ENCODE measurements around the gene FAM9A. TPM values are rescaled to one million over a fixed set of nuclear protein-coding genes. Genes with fewer than 3 reads are reported as not detected.
A peak's percentile ranks its signal among the peaks of the same experiment; 100 is the strongest.

Gene FAM9A
- under 1 TPM in 2 of 5 donors, not detected in 3; 0.24 to 0.57 TPM for polyA plus RNA-seq (ENCODE audit: insufficient read depth in 1 of 5, insufficient read length in 5 of 5, low replicate concordance in 1 of 5)
- long read RNA-seq, donor 1: 0 reads
- long read RNA-seq, donor 2: 0 reads
- long read RNA-seq, donor 3: 0 reads
- long read RNA-seq, donor 4: 0 reads
- long read RNA-seq, donor 5: 0 reads
- long read RNA-seq, donor 6: 0 reads
- long read RNA-seq, donor 7: 0 reads
- long read RNA-seq, donor 8: 0 reads

DNA sequence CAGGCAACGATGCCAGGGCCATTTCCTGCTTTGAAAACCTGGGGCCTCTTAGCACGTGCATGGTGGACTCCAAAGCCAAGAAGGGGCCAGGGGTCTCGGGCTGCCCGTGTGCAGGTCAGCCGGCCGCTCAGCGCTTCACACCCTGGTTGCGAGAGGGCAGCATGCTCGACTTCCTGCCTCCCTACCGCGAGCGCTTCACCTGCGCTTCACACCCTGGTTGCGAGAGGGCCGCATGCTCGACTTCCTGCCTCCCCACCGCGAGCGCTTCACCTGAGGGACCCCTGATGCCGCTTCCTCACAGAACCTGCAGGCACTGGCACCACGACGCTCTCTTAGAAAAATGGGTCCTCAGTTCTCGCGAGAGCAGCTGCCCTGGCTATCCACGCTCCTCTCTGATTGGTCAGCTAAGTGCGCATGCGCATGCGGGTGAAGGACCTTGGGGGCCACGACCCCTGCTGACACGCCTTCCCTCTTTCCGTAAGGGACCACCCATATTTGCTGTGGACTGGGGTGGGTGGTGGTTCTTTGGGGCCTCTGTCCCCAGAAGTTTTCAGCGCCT, at the start of gene FAM9A:
Gene FAM9A, minus strand, starts transcription at position 343 of the 559 bp plus-strand sequence. CDS start 1,212 bp downstream, outside the sequence.
- DNase-seq: no peak

GRCh38 chrX:8850478-8850877, 49.3 kb upstream of the FAM9A start:
- no peak for DNase-seq

GRCh38 chrX:8849945-8850344, 48.8 kb upstream of the FAM9A start:
- no peak for DNase-seq

- no peak for DNase-seq
These were observed 48.3 kb upstream of the FAM9A start for GRCh38 chrX:8849458-8849857.

DNA sequence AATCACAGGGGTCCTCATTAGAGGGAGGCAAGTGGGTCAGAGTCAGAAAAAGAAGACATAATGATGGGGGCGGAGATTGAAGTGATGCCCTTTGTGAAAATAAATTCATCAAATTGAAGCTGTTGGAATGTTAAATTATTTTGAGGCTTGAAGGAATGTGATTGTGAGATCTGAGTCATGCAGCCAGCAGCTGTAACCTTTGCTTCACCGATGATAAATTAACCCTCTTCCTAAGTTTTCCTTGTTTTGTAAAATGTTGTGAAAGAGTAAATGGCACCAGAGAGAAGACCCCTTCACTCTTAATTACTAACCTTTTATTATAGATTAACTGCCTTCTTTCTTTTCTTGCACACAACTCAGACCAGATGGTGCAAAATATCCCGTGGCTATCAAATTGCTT, 47.7 kb upstream of the FAM9A start:
- DNase-seq: no peak

DNA sequence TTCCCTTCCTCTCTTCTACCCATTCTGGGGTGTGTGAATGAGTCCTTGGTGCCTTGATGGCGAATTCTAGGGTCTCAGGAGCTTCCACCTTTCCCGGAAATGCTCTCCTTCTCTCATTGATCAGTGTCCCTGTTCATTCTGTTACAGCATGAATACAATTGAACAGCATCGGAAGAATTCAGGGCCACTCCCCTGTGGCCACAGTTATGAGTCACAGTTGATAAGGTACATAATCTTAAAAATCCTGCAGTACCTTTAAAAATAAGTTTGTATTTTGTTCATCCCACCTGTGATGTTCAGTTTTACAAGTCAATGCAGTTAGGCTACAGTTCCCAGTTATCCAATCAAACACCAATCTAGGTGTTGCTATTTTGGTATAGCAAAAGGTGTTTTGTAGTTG, 47.3 kb upstream of the FAM9A start:
- no peak for DNase-seq

GRCh38 chrX:8847360-8847759, 46.2 kb upstream of the FAM9A start:
- DNase-seq: no peak

- DNase-seq: no peak
These were observed 45.1 kb upstream of the FAM9A start for GRCh38 chrX:8846266-8846665.

GRCh38 chrX:8845469-8845868, 44.3 kb upstream of the FAM9A start:
- DNase-seq: no peak

DNA sequence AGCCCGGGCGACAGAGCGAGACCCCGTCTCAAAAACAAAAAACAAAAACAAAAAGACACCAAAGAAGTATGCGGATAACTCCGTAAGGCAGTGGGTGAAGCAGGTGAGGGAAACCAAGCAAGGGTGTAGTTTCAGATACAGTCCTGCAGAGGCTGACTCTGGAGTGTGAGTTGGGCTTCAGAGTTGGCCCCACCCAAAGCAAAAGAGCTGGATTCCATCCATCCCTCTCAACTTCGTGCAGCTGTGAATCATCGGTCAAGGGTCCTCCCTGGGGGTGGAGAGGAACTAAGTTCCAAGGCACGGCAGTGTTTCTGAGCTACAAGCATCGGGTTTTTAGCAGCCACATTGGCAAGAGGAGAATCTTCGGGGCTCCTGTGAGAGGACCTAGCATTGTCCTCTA, 43.9 kb upstream of the FAM9A start:
- no peak for DNase-seq

DNA sequence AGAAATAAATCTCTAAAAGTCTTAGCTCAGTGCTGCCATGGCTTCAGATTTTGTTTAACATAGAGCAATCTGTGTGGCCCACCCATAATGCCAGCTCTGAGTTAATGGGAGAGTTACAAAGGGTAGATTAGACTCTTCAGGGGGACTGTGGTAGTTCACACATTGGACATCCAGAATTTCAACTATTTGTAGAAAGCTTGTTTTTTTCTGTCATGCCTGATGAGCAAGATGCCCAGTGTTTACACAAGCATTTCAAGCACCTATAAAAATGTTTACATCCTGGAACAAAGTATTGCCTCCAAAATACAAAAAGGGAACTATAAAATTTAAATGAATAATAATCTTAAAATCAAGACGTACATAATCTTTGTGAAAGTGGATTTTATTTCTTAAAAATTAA, 43.0 kb upstream of the FAM9A start:
- no peak for DNase-seq

- DNase-seq: no peak
These were observed 40.7 kb upstream of the FAM9A start for GRCh38 chrX:8841911-8842310.

DNA sequence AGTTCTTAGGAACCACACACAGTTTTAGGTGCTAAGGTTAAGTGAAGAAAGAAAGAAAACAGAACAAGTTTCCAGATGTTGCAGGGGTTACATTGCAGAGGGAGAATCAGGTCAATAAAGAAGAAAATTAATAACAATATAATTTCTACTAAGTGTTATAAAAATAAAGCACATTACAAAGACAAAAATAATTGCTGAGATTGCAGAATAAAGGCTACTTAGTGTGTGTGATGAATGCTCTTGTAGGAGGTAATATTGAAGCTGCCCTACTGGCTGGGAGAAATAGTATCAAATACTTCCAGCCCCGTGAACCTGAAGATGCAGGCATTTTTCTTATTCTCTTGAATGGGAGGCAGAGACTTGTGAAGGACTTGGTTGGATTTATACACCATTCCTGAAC, 33.2 kb upstream of the FAM9A start:
- DNase-seq: no peak

DNA sequence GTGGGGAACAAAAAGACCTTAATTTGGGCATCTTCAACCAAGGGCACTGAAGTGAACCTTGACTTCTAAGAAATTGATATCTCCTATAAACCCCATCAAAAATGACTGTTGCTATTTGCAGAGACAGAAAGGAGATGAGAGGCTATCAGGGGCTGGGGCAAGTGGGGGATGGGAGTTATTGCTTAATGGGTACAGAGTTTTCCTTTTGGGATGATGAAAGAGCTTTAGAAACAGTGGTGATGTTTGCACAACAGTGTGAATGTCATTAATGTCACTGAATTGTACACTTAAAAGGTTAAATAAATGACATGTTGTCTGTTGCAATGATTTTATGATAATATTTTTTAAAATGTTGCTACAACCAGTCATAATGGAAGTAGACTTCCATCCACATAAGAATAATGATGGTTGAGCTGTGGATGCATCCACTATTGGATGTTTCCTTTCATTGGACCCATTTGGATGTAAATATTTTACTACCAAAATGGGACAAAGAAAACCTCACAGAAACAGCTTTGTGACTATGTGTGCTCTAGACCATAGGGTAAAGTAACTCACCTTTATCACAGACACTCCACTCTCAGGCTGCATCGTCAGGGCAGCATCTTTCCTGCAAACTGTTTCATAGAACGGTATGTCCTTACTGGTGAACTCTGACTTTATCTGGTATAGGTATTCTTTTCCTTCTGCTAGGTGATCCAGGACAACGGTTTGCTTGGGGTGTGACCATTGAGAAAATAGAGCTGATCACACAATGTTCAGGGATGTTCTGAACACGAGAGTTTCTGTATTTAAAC, 31.6 kb upstream of the FAM9A start:
- no peak for DNase-seq

GRCh38 chrX:8823698-8824097, 22.5 kb upstream of the FAM9A start:
- no peak for DNase-seq

GRCh38 chrX:8822002-8822401, 20.8 kb upstream of the FAM9A start:
- no peak for DNase-seq

DNA sequence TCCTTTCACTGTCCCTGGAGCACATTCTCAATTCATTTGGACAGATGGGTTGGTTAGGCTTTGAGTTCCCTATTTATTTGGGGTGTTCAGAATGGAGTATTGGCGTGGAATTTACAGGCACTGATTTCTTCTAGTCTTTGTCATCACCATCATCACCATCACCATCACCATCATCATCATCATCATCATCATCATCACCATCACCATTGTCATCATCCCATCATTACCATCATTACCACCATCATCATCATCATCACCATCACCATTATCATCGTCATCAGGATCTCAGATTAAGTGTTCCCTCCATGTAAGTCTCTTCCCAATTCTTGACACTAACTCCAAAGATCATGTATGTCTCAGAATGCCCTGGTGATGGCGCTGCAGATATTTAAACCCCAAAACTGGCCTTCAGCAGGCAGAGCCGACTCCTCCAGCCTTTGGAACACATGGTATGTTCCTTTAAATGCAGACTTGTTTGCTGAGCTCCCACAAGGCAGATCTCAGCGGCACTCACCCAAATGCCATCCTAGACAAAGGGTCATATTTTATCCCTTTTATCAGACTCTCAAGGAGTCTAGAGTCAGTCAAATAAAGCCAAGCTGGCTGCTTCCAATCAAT, 19.8 kb upstream of the FAM9A start:
- DNase-seq: no peak

GRCh38 chrX:8815460-8816065, 14.4 kb upstream of the FAM9A start:
- DNase-seq: peak; percentile 21 to 36

DNA sequence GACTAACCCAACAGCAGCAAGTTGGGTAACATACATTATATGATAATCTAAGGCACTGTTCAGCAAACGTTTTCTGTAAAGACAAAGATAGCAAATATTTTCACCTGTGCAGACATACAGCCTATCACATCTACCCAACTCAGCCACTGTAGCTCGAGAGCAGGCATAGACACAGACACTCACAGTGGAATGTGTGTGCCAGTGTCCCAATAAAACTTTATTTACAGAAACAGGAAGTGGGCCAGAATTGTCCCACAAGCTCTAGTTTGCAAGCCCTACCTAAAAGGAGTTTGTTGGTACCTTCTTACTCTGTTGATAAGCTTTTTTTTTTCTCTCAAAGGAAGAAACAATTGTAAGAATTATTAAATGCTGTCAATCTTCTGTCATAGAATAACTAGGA, 11.9 kb upstream of the FAM9A start:
- DNase-seq: no peak

GRCh38 chrX:8811611-8812010, 10.4 kb upstream of the FAM9A start:
- no peak for DNase-seq

- DNase-seq: no peak
These were observed 7.5 kb upstream of the FAM9A start for GRCh38 chrX:8808661-8809060.

GRCh38 chrX:8805974-8806373, 4.8 kb upstream of the FAM9A start:
- no peak for DNase-seq
